Stimulated activated naive CD8-positive, alpha-beta T cell treated with anti-CD3 and anti-CD28 coated beads, Interleukin-15, amount 100 ng/mL, for 72 hours (primary cell): Measurements from ENCODE around the gene THADA.

Experiments used
- ATAC-seq: fragments of 150-1000 bp; cut with Tn5 transposase; 2 replicates; pipeline ENCODE4 v1.10.0; 2021; ENCODE audit warnings: mild to moderate bottlenecking, moderate library complexity
- DNase-seq, 2 donors: peaks; one replicate each; pipeline ENCODE4 v3.0.0; 2021 to 2022
- H3K27ac Mint-ChIP-seq, 2 donors: one replicate each; pipeline ENCODE4 v1.8.0; 2022; ENCODE audit warnings: mild to moderate bottlenecking in 2 of 2, mixed read lengths in 2 of 2, moderate library complexity in 2 of 2
- H3K27me3 Mint-ChIP-seq: one replicate; pipeline ENCODE4 v1.8.0; 2022; ENCODE audit warnings: mixed read lengths
- H3K4me1 Mint-ChIP-seq: one replicate; pipeline ENCODE4 v1.8.0; 2022; ENCODE audit warnings: mild to moderate bottlenecking, mixed read lengths
- H3K4me3 Mint-ChIP-seq, 2 donors: one replicate each; pipeline ENCODE4 v1.8.0; 2022; ENCODE audit warnings: mild to moderate bottlenecking in 2 of 2, mixed read lengths in 2 of 2, moderate library complexity in 1 of 2
- H3K9me3 Mint-ChIP-seq, 2 donors: one replicate each; pipeline ENCODE4 v1.8.0; 2022; ENCODE audit warnings: mixed read lengths in 2 of 2

THADA gene

DNA sequence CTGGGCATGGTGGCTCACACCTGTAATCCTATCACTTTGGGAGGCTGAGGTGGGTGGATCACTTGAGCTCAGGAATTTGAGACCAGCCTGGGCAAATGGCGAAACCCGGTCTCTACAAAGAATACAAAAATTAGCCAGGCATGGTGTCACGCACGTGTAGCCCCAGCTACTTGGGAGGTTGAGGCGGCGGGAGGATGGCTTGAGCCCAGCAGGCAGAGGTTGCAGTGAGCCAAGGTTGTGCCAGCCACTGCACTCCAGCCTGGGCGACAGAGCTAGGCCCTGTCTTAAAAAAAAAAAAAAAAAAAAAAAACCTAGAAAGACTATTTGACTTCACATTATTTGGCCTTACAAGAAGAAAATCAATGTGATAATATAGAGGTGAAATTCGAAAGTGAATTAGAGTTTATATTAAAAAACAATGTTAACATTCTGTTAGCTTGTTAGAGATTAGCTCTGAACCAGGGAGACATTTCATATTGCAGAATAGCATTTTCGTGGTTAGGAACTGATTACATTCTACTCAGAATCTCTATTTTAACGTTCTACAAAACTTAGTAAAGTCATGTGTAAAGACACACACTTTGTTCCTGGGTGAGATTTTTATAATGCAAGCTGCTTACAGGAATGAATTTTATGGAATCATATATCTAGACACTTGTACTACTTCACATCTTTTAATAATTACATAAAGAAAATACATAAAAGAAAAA is 120.5 kb downstream of the THADA start:
- no peak overlapping the region for H3K4me3 Mint-ChIP-seq
- no peaks in the 10 kb centered on the region for H3K27me3 Mint-ChIP-seq
- H3K4me1 Mint-ChIP-seq, result no peaks in the 10 kb centered on the region
- DNase-seq (no peak), ATAC-seq (no peak)
- no peak overlapping the region for H3K27ac Mint-ChIP-seq
- no peaks in the 10 kb centered on the region for H3K9me3 Mint-ChIP-seq

GRCh38 chr2:43474273-43474672 is 121.6 kb downstream of the THADA start:
- no peaks in the 10 kb centered on the region for H3K9me3 Mint-ChIP-seq
- no peaks in the 10 kb centered on the region for H3K4me1 Mint-ChIP-seq
- ATAC-seq, result no peak
- H3K4me3 Mint-ChIP-seq, result no peak overlapping the region
- H3K27me3 Mint-ChIP-seq, result no peaks in the 10 kb centered on the region
- DNase-seq, result no peak
- H3K27ac Mint-ChIP-seq, result no peak overlapping the region

GRCh38 chr2:43473767-43474166 is 122.1 kb downstream of the THADA start:
- Mint-ChIP-seq H3K27ac (peak overlapping the region in 1 of 2 donors; percentile 16), H3K4me3 (no peak overlapping the region), H3K9me3 (no peaks in the 10 kb centered on the region), H3K27me3 (no peaks in the 10 kb centered on the region), H3K4me1 (no peaks in the 10 kb centered on the region)
- DNase-seq (no peak), ATAC-seq (no peak)

DNA sequence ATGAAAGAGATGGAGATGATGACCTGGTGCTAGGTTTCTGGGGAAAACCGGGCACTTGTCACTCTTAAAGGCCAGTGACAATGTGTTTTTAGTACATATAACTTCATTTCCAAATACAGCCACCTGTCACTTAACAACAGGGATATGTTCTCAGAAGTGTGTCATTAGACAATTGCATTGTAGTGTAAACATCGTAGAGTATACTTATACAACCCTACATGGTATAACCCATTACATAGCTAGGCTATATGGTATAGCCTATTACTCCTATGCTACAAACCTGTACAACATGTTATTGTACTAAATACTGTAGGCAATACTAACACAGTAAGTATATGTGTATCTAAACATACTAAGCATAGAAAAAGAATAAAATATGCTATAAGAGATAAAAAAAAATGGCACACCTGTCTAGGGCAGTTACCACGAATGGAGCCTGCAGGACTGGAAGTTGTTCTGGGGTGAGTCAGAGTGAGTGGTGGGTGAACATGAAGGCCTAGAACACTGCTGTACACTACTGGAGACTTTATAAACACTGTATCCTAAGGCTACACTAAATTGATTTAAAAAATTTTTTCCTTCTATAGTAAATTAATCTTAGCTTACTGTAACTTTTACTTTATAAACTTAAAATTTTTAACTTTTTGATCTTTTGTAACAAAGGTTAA is 123.2 kb downstream of the THADA start:
- Mint-ChIP-seq H3K4me1 (no peaks in the 10 kb centered on the region), H3K27me3 (no peaks in the 10 kb centered on the region), H3K27ac (no peak overlapping the region), H3K9me3 (no peaks in the 10 kb centered on the region), H3K4me3 (no peak overlapping the region)
- DNase-seq (no peak), ATAC-seq (no peak)

- Mint-ChIP-seq H3K27ac (no peak overlapping the region), H3K9me3 (no peaks in the 10 kb centered on the region), H3K27me3 (no peaks in the 10 kb centered on the region), H3K4me3 (no peak overlapping the region), H3K4me1 (no peaks in the 10 kb centered on the region)
- DNase-seq (no peak), ATAC-seq (no peak)
Measured at GRCh38 chr2:43469713-43470112, 126.1 kb downstream of the THADA start.

DNA sequence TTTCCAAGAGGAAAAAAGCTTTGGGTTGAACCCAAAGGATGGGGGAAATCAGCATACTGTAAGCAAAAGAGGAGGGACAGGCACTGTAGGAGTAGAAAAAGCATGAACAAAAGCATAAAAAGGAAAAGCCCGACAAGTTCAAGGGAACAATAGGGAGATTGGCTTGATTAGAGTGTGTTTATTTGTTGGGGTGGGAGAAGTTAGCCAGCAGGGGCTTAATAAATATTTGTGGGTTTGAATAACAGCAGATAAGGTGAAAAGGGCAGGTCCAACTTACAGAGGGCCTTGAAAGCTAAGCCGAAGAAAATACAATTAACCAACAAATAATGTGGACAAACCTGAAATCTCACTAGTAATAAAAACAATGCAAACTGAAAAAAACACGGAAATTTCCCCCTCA is 126.7 kb downstream of the THADA start:
- Mint-ChIP-seq H3K27me3 (no peaks in the 10 kb centered on the region), H3K4me1 (no peaks in the 10 kb centered on the region), H3K9me3 (no peaks in the 10 kb centered on the region), H3K27ac (peak overlapping the region in 1 of 2 donors; percentile 6), H3K4me3 (no peak overlapping the region)
- ATAC-seq (no peak), DNase-seq (no peak)

GRCh38 chr2:43467891-43468290 is 127.9 kb downstream of the THADA start:
- H3K4me1 Mint-ChIP-seq, result no peaks in the 10 kb centered on the region
- no peak overlapping the region for H3K4me3 Mint-ChIP-seq
- no peaks in the 10 kb centered on the region for H3K27me3 Mint-ChIP-seq
- no peak overlapping the region for H3K27ac Mint-ChIP-seq
- no peaks in the 10 kb centered on the region for H3K9me3 Mint-ChIP-seq
- ATAC-seq (no peak), DNase-seq (no peak)

GRCh38 chr2:43465234-43465633 is 130.6 kb downstream of the THADA start:
- no peaks in the 10 kb centered on the region for H3K9me3 Mint-ChIP-seq
- no peak for DNase-seq

DNA sequence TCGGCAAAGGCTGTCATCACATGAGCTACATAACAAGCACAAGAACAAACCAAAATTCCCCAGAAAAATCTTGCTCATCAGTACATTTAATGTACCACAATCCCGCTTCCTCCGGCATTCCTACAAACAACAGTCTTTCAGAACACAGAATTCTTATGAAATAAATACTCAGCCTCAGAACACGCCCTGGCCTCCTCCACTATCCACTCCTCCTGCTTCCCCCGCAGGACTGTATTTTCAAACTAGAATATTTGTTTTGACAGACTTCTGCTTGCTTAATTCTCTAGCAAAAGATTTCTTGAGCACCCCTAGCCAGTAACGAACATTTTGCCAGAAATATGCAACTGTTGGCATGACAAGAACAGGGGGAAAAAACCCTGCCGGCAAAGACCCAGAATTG is 131.2 kb downstream of the THADA start:
- DNase-seq, result no peak
- no peaks in the 10 kb centered on the region for H3K27me3 Mint-ChIP-seq
- H3K27ac Mint-ChIP-seq, result peak overlapping the region in 1 of 2 donors; percentile 20
- no peak for ATAC-seq
- H3K4me1 Mint-ChIP-seq, result peaks cover 6% of the 10 kb centered on the region
- H3K9me3 Mint-ChIP-seq, result no peaks in the 10 kb centered on the region
- H3K4me3 Mint-ChIP-seq, result no peak overlapping the region

More at GRCh38 chr2:43465234-43465633, 130.6 kb downstream of the THADA start:
- Mint-ChIP-seq H3K27me3 (no peaks in the 10 kb centered on the region), H3K27ac (no peak overlapping the region), H3K4me1 (peaks cover 6% of the 10 kb centered on the region), H3K4me3 (no peak overlapping the region)
- ATAC-seq, result no peak

DNA sequence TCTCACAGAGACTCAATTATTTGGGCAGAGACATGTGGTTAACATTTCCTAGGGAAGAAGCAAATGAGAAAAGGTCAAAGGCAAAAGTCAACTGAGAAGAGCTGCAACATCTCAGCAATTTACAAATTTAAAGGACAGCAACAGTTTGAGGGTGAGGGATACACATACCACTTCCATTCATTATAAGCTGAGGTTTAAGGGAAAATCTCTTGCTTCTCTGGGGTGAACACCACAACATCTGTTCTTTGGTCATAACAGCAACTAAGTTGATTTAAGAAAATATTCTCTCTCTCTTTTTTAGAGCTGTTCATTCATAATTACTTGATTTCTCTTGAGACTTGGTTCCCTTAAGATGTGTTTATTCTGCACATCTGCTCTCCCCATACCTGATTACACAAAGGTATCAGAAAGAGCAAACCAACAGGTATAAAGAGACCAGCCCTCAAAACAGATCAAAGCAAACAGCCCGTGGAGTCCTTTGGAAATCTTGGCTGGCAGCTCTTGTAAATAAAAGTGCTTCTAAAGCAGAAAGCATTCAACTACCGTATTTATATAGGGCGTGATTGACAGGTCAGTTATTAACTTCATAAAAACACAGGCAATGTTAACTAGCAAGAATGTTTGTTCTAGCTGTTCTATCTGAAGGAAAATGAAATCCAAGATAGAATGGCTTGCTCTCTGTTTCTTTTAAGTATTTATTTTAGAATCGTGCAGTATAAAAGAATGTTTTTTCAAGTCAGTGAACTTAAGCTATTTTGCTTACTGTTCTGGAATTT is 132.8 kb downstream of the THADA start:
- Mint-ChIP-seq H3K27ac (no peak overlapping the region), H3K4me3 (no peak overlapping the region), H3K27me3 (no peaks in the 10 kb centered on the region), H3K9me3 (no peaks in the 10 kb centered on the region), H3K4me1 (peaks cover 6% of the 10 kb centered on the region)
- ATAC-seq (no peak), DNase-seq (no peak)

- no peaks in the 10 kb centered on the region for H3K27me3 Mint-ChIP-seq
- ATAC-seq, result no peak
Measured at GRCh38 chr2:43461453-43462073, 134.3 kb downstream of the THADA start.

DNA sequence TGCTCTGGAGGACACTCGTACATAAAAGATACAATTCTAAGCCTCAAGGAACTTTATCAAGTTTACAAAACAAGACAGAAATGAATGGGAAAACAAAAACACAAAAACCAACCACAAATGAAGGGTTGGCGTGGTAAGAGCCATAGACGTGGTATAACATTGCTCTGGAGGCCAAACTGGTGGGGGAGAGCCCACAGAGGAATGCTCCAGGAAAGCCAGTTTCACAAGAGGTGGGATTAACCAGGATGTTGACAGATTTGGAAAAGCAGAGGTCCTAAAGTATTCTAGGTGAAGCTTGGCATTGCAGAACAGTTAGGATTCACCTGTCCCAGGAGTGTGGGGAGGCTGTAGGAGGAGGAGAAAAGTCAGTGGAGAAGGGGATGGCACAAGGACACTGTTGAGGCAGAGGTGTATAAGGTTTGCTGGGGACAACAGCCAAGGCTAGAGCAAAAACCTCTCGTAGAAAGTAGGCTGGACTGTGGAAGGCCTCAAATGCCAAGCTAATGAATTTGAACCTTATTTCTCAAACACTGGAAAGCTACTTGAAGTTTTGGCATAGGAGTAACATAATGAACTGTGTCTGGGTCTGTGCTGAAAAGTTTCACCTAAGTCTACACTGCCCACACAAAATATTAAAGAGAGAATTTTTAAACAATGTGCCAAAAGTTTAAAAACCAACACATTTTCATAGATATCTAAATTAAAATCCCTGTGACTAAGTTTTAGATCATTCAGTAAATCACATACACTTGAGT is 135.1 kb downstream of the THADA start:
- Mint-ChIP-seq H3K27ac (peak overlapping the region in 1 of 2 donors; percentile 86), H3K4me3 (no peak overlapping the region), H3K27me3 (no peaks in the 10 kb centered on the region), H3K4me1 (peaks cover 14% of the 10 kb centered on the region), H3K9me3 (no peaks in the 10 kb centered on the region)
- DNase-seq (no peak), ATAC-seq (no peak)

More at GRCh38 chr2:43461453-43462073, 134.3 kb downstream of the THADA start:
- Mint-ChIP-seq H3K4me3 (no peak overlapping the region), H3K4me1 (peaks cover 6% of the 10 kb centered on the region), H3K27ac (no peak overlapping the region), H3K9me3 (no peaks in the 10 kb centered on the region)
- DNase-seq, result no peak

- Mint-ChIP-seq H3K9me3 (no peaks in the 10 kb centered on the region), H3K4me1 (peaks cover 17% of the 10 kb centered on the region), H3K27me3 (no peaks in the 10 kb centered on the region), H3K27ac (no peak overlapping the region), H3K4me3 (no peak overlapping the region)
- ATAC-seq, result no peak
- DNase-seq, result no peak
Measured at GRCh38 chr2:43460174-43460546, 135.7 kb downstream of the THADA start.

- Mint-ChIP-seq H3K4me3 (no peak overlapping the region), H3K4me1 (peaks cover 17% of the 10 kb centered on the region), H3K27ac (no peak overlapping the region), H3K9me3 (no peaks in the 10 kb centered on the region), H3K27me3 (no peaks in the 10 kb centered on the region)
- DNase-seq, result no peak
- ATAC-seq, result no peak
Measured at GRCh38 chr2:43459446-43460173, 136.2 kb downstream of the THADA start.
